Posterior cingulate gyrus (tissue), 11 donors: Measurements from ENCODE around the gene LHCGR.
"Not testable (repeated sequence)": the region's sequence is repeated elsewhere in the genome, so short reads cannot be mapped to it uniquely, and the experiment has no call there.

ENCODE experiments used
- DNase-seq, 10 donors: peaks; one replicate each; pipeline versions ENCODE4 v3.0.0 to v3.0.0-alpha.2; 2020 to 2021; ENCODE audit warnings: mixed read lengths in 3 of 10
- intact Hi-C: fragments of 100-400 bp; cut with DNase I; formaldehyde crosslinking; loops from one replicate; pipeline ENCODE4 v1.15.1; 2023

The LHCGR gene

GRCh38 chr2:48714245-48714644 lies 41.3 kb downstream of the LHCGR start:
- intact Hi-C loops = no loop called here
- DNase-seq = no peak

- DNase-seq = no peak
- intact Hi-C loops = no loop called here
Measured at GRCh38 chr2:48713647-48714046, 41.9 kb downstream of the LHCGR start.

DNA sequence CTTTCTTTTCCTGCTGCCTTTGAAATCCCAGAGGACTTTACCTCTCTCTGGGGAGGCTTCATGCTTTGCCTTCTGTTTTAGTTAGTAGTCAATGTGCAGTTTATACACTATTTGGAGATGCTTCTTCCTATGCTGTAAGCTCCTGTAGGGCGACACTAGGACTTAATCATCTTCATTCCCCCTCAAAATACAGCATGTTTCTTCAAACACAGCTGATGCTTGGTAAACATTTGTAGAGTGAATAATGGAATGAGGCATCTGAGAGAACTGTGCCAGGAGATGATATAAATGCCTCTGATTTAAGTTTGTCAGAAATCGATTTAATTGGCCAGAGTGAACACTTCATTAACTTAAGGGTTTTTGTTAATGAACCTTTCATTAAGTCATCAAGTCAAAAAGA lies 43.4 kb downstream of the LHCGR start:
- intact Hi-C loops = no loop called here
- DNase-seq = no peak

GRCh38 chr2:48711343-48711742 lies 44.2 kb downstream of the LHCGR start:
- no peak for DNase-seq
- intact Hi-C loops = no loop called here

DNA sequence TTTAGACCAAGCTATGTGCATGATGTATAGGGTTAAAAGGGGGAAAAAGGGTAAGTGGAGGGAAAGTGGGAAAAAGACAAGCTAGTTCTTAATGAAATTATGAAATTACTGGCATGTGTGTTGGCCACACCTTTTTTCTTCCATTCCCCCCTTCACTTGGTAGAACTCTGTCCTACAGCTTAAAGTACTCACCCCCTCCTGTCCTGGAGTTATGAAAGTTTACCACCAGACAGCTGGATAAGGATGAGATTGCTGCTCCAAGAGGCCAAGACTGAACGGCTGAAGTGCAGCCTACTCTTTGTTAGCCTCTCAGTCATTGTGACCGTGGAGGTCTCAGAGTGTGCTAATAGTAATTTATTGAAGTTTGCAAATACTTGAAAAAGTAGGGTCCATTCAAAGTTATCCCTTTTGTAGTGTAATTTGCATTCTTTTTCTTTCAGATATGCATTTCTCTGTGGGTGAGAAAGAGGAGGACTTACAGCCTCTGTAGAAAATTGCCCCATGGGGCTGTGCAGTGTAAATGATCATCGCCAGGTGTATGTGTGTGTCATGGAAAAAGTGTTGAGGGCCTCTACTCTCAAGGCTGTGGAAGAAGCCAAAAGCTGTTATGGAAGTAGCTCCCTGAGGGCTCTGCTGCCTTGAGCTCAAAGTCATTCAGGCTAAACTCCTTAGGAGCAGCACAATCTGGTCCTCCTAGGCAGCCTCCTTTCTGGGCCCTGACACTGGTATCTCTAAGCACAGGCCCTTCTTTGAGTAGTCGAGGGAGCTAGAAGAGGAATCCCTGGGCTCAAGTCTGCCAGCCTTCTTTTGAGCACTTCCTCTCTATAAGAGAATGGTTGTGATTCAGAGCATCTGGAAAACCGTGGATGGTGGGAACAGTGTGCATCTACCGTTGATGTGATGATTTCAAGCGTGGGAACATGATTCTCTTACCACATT lies 46.2 kb downstream of the LHCGR start:
- DNase-seq = no peak
- intact Hi-C loops = no loop called here

- DNase-seq = no peak
- intact Hi-C loops = no loop called here
Measured at GRCh38 chr2:48707466-48707865, 48.1 kb downstream of the LHCGR start.

DNA sequence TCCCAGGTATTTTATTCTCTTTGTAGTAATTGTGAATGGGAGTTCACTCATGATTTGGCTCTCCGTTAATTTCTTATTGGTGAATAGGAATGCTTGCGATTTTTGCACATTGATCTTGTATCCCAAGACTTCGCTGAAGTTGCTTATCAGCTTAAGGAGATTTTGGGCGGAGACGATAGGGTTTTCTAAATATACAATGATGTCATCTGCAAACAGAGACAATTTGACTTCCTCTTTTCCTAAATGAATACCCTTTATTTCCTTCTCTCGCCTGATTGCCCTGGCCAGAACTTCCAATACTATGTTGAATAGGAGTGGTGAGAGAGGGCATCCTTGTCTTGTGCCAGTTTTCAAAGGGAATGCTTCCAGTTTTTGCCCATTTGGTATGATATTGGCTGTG lies 51.9 kb downstream of the LHCGR start:
- intact Hi-C loops, DNase-seq: not testable (repeated sequence)

DNA sequence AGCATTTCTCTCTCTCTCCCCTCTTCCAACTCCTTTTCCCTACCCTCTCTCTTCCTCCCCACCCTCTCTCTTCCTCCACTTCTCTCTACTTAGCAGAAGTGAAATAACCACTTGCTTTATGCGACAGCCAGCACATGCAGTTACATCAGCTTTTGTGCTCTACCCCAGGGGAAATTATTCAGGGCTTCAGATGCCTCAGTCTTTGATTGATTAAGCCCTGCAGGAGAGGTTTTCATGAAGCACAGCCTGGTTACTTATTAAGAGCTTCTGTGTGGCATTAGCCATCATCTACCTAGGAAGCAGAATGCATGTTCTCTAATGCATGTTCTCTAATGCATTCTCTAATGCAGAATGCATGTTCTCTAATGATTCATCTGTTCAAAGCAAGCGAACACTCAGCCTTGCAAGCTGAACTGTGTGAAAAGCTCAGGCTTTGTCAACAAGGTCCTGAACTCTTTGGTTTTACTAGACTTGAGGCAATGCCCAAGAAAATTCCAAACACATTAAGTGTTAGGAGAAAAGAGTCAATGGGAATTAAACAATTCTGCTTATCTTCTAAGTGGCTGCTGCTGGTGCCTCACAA lies 56.1 kb downstream of the LHCGR start:
- DNase-seq = no peak
- intact Hi-C loops = no loop called here

GRCh38 chr2:48696881-48697280 lies 58.6 kb downstream of the LHCGR start:
- intact Hi-C loops = no loop called here
- no peak for DNase-seq

DNA sequence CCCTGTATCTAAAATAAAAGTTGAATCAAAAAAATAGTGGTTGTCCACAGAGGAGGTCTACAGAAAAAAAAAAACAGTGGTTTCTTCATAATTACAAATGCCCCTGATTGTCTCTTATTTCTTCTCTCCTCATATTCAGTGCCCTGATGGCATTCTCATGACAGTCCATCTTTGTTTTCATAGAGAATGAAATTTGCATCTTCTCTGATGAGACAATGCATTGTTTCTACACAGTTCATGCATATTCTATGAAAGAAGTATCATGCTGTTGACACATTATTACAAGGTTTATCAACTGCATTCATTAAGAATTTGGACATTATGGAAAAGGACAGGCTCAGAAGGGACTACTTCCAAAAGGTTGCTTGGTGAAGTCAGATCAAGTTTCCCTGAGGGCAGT lies 59.5 kb downstream of the LHCGR start:
- intact Hi-C loops = no loop called here
- no peak for DNase-seq

GRCh38 chr2:48694149-48694548 lies 61.4 kb downstream of the LHCGR start:
- intact Hi-C loops = no loop called here
- DNase-seq = no peak

GRCh38 chr2:48693645-48694044 lies 61.9 kb downstream of the LHCGR start:
- intact Hi-C loops = no loop called here
- no peak for DNase-seq

DNA sequence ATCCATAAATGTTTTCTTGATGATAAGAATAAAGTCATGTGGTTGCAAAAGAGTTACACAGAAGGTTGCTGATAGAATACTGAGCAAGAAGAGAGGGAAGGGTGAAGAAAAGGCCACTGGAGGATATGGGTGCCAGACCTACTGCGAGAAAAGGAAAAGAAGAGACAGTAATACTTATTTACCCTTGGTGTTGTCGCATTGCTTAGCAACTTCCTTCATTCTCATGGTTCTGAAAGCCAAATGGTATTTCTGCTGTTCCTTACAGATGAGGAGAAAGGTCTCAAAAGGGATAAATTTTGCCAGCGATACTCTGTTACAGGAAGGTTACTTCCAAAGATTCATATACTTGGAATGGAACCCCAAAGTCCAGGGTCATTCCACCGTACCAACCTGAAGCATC lies 62.5 kb downstream of the LHCGR start:
- intact Hi-C loops = no loop called here
- no peak for DNase-seq

DNA sequence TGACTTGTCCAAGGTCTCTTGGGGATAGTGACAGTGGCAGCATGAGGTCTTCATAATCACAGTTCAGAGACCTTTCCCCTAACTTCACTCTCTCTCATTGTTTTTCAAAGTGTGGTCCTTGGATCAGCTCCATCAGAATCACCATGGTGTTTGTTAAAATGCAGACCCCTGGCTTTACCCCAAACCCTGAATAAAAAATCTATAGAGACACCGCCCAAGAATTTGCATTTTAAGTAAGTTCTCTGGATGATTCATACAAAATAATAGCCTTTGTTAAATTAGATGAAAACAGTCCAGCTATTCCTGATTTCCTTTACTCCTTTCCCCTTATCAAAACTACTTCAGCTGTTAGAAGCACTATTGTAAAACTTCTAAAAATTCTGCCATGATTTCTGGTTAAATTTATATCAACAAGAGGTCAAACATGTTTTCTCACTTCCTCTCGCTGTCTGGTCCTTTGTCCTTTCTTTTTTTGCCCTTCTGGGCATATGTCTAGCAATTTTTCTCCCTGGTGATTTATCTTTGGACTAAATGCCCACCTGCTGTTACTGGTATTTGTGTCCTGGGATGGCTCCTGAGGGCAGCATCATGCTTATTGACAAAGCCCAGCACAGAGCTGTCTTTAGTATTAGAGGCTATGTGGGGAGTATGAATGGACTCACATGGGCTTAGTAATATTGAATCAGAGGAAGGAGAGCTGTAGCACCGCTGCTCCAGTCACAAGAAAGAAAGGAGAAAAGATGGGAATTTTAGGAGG lies 63.4 kb downstream of the LHCGR start:
- no peak for DNase-seq
- intact Hi-C loops = no loop called here

- DNase-seq = no peak
- intact Hi-C loops = no loop called here
Measured at GRCh38 chr2:48685126-48685525, 70.4 kb downstream of the LHCGR start.

DNA sequence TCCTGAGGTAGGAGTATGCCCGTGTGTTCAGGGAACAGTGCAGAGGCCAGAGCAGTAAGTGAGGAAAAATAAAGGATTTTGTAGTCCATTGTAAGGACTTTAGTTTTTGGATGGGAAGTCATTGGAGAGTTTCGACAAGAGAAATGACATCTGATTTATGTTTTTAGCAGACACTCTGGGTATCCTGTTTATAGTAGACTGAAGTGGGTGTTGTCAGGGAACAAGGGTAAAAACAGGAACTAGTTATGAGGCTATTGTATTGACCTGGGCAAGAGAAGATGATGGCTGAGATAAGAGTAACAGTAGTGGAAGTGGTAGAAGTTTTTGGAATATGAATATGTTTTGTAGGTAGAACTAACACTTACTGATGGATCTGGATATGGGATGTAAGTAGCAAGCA lies 78.1 kb downstream of the LHCGR start:
- DNase-seq = no peak
- intact Hi-C loops = no loop called here

GRCh38 chr2:48674933-48675332 lies 80.6 kb downstream of the LHCGR start:
- intact Hi-C loops = no loop called here
- DNase-seq = no peak

DNA sequence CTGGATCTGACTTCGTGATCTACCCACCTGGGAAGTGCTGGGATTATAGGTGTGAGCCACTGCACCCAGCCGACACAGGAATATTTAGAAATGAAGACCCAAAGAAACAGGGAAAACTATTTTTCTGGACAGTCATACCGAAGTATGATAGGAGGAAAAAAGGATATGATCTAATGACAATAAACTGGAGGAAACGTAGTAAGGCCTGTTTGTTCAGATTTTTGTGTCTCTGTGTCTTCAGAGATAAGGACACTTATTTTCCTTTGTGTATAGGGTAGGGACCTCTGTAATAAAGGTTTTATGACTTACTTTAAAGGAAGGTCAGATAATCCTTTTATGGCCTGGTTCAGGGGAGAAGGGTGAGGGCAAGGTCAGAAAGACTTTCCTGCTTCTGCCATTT lies 81.9 kb downstream of the LHCGR start:
- DNase-seq = no peak
- intact Hi-C loops = no loop called here

GRCh38 chr2:48668992-48669391 lies 86.5 kb downstream of the LHCGR start:
- intact Hi-C loops = no loop called here

DNA sequence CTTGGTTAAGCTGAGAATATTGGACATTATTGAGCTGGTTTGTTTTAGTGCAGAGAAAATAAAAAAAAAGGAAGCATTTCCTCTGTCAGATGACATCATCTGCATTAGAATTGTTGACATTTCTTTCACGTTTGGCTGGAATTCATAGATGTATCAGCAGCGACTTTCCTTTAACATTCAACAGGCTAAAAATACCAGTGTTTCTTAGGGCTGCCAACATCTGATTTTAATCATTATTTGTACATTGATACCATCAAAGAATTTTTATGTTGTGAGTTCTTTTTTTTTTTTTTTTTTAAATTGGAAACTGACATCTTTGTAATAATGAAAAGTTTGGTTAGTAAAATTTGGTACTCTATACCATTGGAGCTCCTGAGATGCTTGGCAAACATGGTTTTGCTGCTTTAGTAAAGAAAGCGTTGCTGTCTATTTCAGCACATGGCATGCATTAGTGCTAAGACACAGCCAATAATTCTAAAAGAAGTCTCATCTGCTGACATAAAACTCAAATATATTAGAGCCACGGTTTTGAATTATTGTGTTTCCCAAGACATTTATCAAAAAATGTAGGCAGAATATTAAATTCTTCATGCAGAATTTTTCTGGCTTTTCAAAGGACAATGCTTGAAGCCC lies 104.2 kb downstream of the LHCGR start:
- no peak for DNase-seq
- intact Hi-C loops = no loop called here

More at GRCh38 chr2:48668992-48669391, 86.5 kb downstream of the LHCGR start:
- DNase-seq = no peak

GRCh38 chr2:48638261-48638660 lies 117.3 kb downstream of the LHCGR start:
- no peak for DNase-seq
- intact Hi-C loops = no loop called here
